Spleen (tissue), 11 donors: Measurements from ENCODE around the gene VWF. TPM values are rescaled to one million over a fixed set of nuclear protein-coding genes. Genes with fewer than 3 reads are reported as not detected.

Source experiments
- DNase-seq: peaks from one replicate; pipeline ENCODE4 v3.0.0-alpha.2; 2020
- H3K27ac ChIP-seq, 8 donors: fragments of 200-600 bp; sonication (generic) in 7 of 8; 1 replicate in 4 of 8; 2 replicates in 4 of 8; pipeline versions ENCODE4 v1.5.0 to v1.8.0; 2016 to 2021; ENCODE audit warnings: inconsistent platforms in 4 of 8, mild to moderate bottlenecking in 4 of 8, moderate library complexity in 1 of 8
- H3K27me3 ChIP-seq, 7 donors: fragments of 200-600 bp; sonication (generic) in 6 of 7; replicated peaks in 1 of 7; 1 replicate in 4 of 7; 2 replicates in 3 of 7; pipeline versions ENCODE4 v1.5.0 to v1.8.0; 2016 to 2021; ENCODE audit warnings: inconsistent platforms in 3 of 7, mild to moderate bottlenecking in 1 of 7
- H3K36me3 ChIP-seq, 6 donors: fragments of 200-600 bp; sonication (generic) in 5 of 6; 1 replicate in 4 of 6; 2 replicates in 2 of 6; pipeline versions ENCODE4 v1.5.0 to v1.8.0; 2016 to 2021; ENCODE audit warnings: inconsistent platforms in 2 of 6
- H3K4me1 ChIP-seq, 6 donors: fragments of 200-600 bp; sonication (generic) in 5 of 6; 1 replicate in 3 of 6; 2 replicates in 3 of 6; pipeline versions ENCODE4 v1.5.0 to v1.8.0; 2016 to 2021; ENCODE audit warnings: inconsistent platforms in 3 of 6
- H3K4me3 ChIP-seq, 8 donors: fragments of 200-600 bp; sonication (generic) in 7 of 8; 1 replicate in 4 of 8; 2 replicates in 4 of 8; pipeline versions ENCODE4 v1.5.0 to v1.8.0; 2016 to 2021; ENCODE audit warnings: inconsistent platforms in 4 of 8, mild to moderate bottlenecking in 4 of 8, moderate library complexity in 2 of 8
- H3K9me3 ChIP-seq, 8 donors: fragments of 200-600 bp; sonication (generic) in 7 of 8; 1 replicate in 4 of 8; 2 replicates in 4 of 8; pipeline versions ENCODE4 v1.5.0 to v1.8.0; 2016 to 2021; ENCODE audit warnings: inconsistent platforms in 4 of 8
- CTCF ChIP-seq, 11 experiments: fragments of 200-600 bp in 7 of 11; fragments of 450-650 bp in 4 of 11; sonication (generic) in 4 of 11; IDR thresholded peaks in 8 of 11; conservative IDR thresholded peaks in 3 of 11; 1 replicate in 7 of 11; 2 replicates in 4 of 11; pipeline versions ENCODE4 v1.4.0 to v1.8.0; 2016 to 2021; ENCODE audit warnings: antibody characterized with exemption in 11 of 11, inconsistent platforms in 4 of 11, mild to moderate bottlenecking in 1 of 11
- POLR2A ChIP-seq, 3 donors: fragments of 450-650 bp; IDR thresholded peaks; one replicate each; pipeline ENCODE4 v1.5.1; 2017; ENCODE audit warnings: antibody characterized with exemption in 3 of 3, mild to moderate bottlenecking in 1 of 3
- POLR2AphosphoS5 ChIP-seq, 3 donors: sonication (generic); formaldehyde crosslinking; IDR thresholded peaks; one replicate each; pipeline ENCODE4 v1.5.1; 2017; ENCODE audit warnings: antibody characterized with exemption in 3 of 3
- whole genome bisulfite sequencing, 5 donors: extraction: QIAGEN DNeasy Blood & Tissue Kit in 3 of 5; methylation state at CpG; one replicate each; pipeline versions ENCODE4 v1.1.5 to v1.1.7; 2013 to 2018; 5-methylcytosine and 5-hydroxymethylcytosine counted together
- intact Hi-C: fragments of 100-400 bp; cut with DNase I; formaldehyde crosslinking; loops from one replicate; pipeline ENCODE4 v1.15.0; 2023; ENCODE audit warnings: low total_unique reads
- polyA plus RNA-seq, 3 donors: library from polyadenylated mRNA; stranded (reverse); fragments of 200-250 nt; gene quantifications; one replicate each; pipeline ENCODE4 v1.2.1, GENCODE V29; 2013
- total RNA-seq, 7 donors: library from RNA; depleted of rRNA in 3 of 7; stranded (reverse); fragments of >200 nt in 3 of 7; fragmentation: NEBNext Ultra II Directional in 4 of 7; extraction: Animal tissue kit (Norgen Biotek cat#: 25700) in 4 of 7; gene quantifications; one replicate each; pipeline versions ENCODE4 v1.1.0 to v1.2.1, GENCODE V29; 2016 to 2021
- donor health status: healthy with polysubstance abuse.
- donor health status: DM: no; HTN: no; CAD: no; lungs with moderate emphysema.
- donor health status: DM: no; HTN: no; CAD: no.
- donor health status: Bipolar disorder and iron deficiency.
- donor health status: healthy.
- donor health status: DM: no; HTN: no; CAD: no.
- donor health status: DM: yes; HTN: yes; CAD: no.

VWF gene
- total and polyA plus RNA-seq, 10 donors: 12.9 to 957 (median 321) TPM

GRCh38 chr12:5912437-5913334 lies 211.8 kb downstream of the VWF start:
- peaks cover 0 to 19% (median 0%) of the 10 kb centered on the region in 7 donors for H3K27me3 ChIP-seq
- H3K4me1 ChIP-seq: no peaks in the 10 kb centered on the region
- WGBS, 5 donors: 82 to 93% (median 88%) methylated on average over 19 of the region's 19 CpGs
- H3K9me3 ChIP-seq: no peaks in the 10 kb centered on the region
- H3K4me3 ChIP-seq: no peak overlapping the region
- intact Hi-C loops: no loop called here
- H3K27ac ChIP-seq: no peak overlapping the region
- no peak for DNase-seq
- H3K36me3 ChIP-seq: no peaks in the 10 kb centered on the region
- no peak for TF ChIP-seq CTCF (IDR thresholded peaks at IDR 0.05 in 8 of 11, conservative IDR thresholded peaks at IDR 0.05 in 3 of 11)
- no peak for TF ChIP-seq POLR2A (IDR thresholded peaks at IDR 0.05)
- no peak for TF ChIP-seq POLR2AphosphoS5 (IDR thresholded peaks at IDR 0.05)

- intact Hi-C loops: no loop called here
- H3K4me3 ChIP-seq: no peak overlapping the region
- no peak for DNase-seq
- no peaks in the 10 kb centered on the region for H3K9me3 ChIP-seq
- H3K27me3 ChIP-seq: peaks cover 0 to 19% (median 0%) of the 10 kb centered on the region in 7 donors
- no peak overlapping the region for H3K27ac ChIP-seq
- no peak for TF ChIP-seq CTCF (IDR thresholded peaks at IDR 0.05 in 8 of 11, conservative IDR thresholded peaks at IDR 0.05 in 3 of 11)
- no peak for TF ChIP-seq POLR2AphosphoS5 (IDR thresholded peaks at IDR 0.05)
- no peak for TF ChIP-seq POLR2A (IDR thresholded peaks at IDR 0.05)
- H3K36me3 ChIP-seq: no peaks in the 10 kb centered on the region
- whole genome bisulfite sequencing, 5 donors: 64 to 92% (median 77%) methylated on average over 3 of the region's 3 CpGs
- H3K4me1 ChIP-seq: no peaks in the 10 kb centered on the region
Measured at GRCh38 chr12:5912011-5912410, 212.5 kb downstream of the VWF start.

- Histone ChIP-seq H3K36me3 (no peaks in the 10 kb centered on the region), H3K27ac (no peak overlapping the region), H3K4me3 (no peak overlapping the region), H3K4me1 (no peaks in the 10 kb centered on the region), H3K9me3 (no peaks in the 10 kb centered on the region), H3K27me3 (peaks cover 0 to 19% (median 0%) of the 10 kb centered on the region in 7 donors)
- intact Hi-C loops: no loop called here
- 73 to 81% (median 76%) methylated on average over 7 of the region's 7 CpGs for WGBS, 5 donors
- DNase-seq: no peak
- no peak for TF ChIP-seq POLR2AphosphoS5 (IDR thresholded peaks at IDR 0.05)
- no peak for TF ChIP-seq CTCF (IDR thresholded peaks at IDR 0.05 in 8 of 11, conservative IDR thresholded peaks at IDR 0.05 in 3 of 11)
- TF ChIP-seq POLR2A (IDR thresholded peaks at IDR 0.05): no peak
Measured at GRCh38 chr12:5910790-5911548, 213.5 kb downstream of the VWF start.

GRCh38 chr12:5909560-5909959 lies 214.9 kb downstream of the VWF start:
- intact Hi-C loops: no loop called here

More at GRCh38 chr12:5909560-5909959, 214.9 kb downstream of the VWF start:
- 83 to 93% (median 89%) methylated on average over 5 of the region's 5 CpGs for WGBS, 5 donors
- Histone ChIP-seq H3K4me3 (no peak overlapping the region), H3K27me3 (peaks cover 0 to 19% (median 0%) of the 10 kb centered on the region in 7 donors), H3K4me1 (no peaks in the 10 kb centered on the region), H3K27ac (no peak overlapping the region), H3K9me3 (no peaks in the 10 kb centered on the region), H3K36me3 (no peaks in the 10 kb centered on the region)
- DNase-seq: no peak
- TF ChIP-seq POLR2A (IDR thresholded peaks at IDR 0.05): no peak
- TF ChIP-seq CTCF (IDR thresholded peaks at IDR 0.05 in 8 of 11, conservative IDR thresholded peaks at IDR 0.05 in 3 of 11): no peak
- no peak for TF ChIP-seq POLR2AphosphoS5 (IDR thresholded peaks at IDR 0.05)
